DND-41 (cell line): ENCODE results near the gene HCAR2.
"Not testable (repeated sequence)": the region's sequence is repeated elsewhere in the genome, so short reads cannot be mapped to it uniquely, and the experiment has no call there.

Experiments used
- ATAC-seq: fragments of 200-7000 bp; cut with Tn5 transposase; 3 replicates; pipeline ENCODE4 v1.9.1; 2021; ENCODE audit warnings: low read depth; ENCODE audit not compliant: insufficient read depth
- DNase-seq: peaks from one replicate; pipeline ENCODE4 v3.0.0-alpha.2; 2020
- H2AFZ ChIP-seq: 2 replicates; pipeline ENCODE4 v1.6.0; 2012; ENCODE audit warnings: low read depth, low read length
- H3K27ac ChIP-seq: 2 replicates; pipeline ENCODE4 v1.5.1; 2012; ENCODE audit warnings: low read length, inconsistent platforms
- H3K27me3 ChIP-seq: fragments of 200-600 bp; sonication (generic); 2 replicates; pipeline ENCODE4 v1.6.0; 2012; ENCODE audit warnings: low read length, mild to moderate bottlenecking, inconsistent platforms; ENCODE audit not compliant: insufficient read depth, poor library complexity
- H3K36me3 ChIP-seq: 2 replicates; pipeline ENCODE4 v1.5.1; 2012; ENCODE audit warnings: low read length, inconsistent platforms; ENCODE audit not compliant: insufficient read depth
- H3K4me1 ChIP-seq: 2 replicates; pipeline ENCODE4 v1.5.1; 2012; ENCODE audit warnings: mild to moderate bottlenecking, low read length; ENCODE audit not compliant: insufficient read depth
- H3K4me2 ChIP-seq: 2 replicates; pipeline ENCODE4 v1.6.0; 2012; ENCODE audit warnings: mild to moderate bottlenecking, moderate library complexity, low read length, inconsistent platforms; ENCODE audit not compliant: insufficient read depth
- H3K4me3 ChIP-seq, 2 experiments: fragments of 200-600 bp in 1 of 2; shearing (Covaris generic) in 1 of 2; 2 replicates each; pipeline ENCODE4 v1.5.1; 2012 to 2016; ENCODE audit warnings: inconsistent platforms in 2 of 2, low read length in 2 of 2, mild to moderate bottlenecking in 2 of 2, low read depth in 1 of 2, moderate library complexity in 1 of 2
- H3K79me2 ChIP-seq: 2 replicates; pipeline ENCODE4 v1.6.0; 2012; ENCODE audit warnings: low read length, inconsistent platforms; ENCODE audit not compliant: insufficient read depth
- H3K9ac ChIP-seq: 2 replicates; pipeline ENCODE4 v1.6.0; 2012; ENCODE audit warnings: low read depth, mild to moderate bottlenecking, inconsistent platforms, low read length, moderate library complexity
- H3K9me3 ChIP-seq: 2 replicates; pipeline ENCODE4 v1.5.1; 2012; ENCODE audit warnings: low read length, moderate library complexity, mild to moderate bottlenecking, inconsistent platforms; ENCODE audit not compliant: insufficient read depth, severe bottlenecking
- H4K20me1 ChIP-seq: 2 replicates; pipeline ENCODE4 v1.6.0; 2012; ENCODE audit warnings: low read length; ENCODE audit not compliant: insufficient read depth
- EZH2 ChIP-seq: IDR thresholded peaks from 3 replicates; pipeline ENCODE4 v1.6.1; 2012; ENCODE audit warnings: borderline replicate concordance, low read depth, mild to moderate bottlenecking, moderate library complexity, low read length, inconsistent platforms; ENCODE audit not compliant: severe bottlenecking
- TF ChIP-seq, protein P1 (sequence below): IDR thresholded peaks from 2 replicates; pipeline ENCODE4 v1.5.1; 2012; ENCODE audit warnings: borderline replicate concordance, low read length, moderate library complexity, mild to moderate bottlenecking; ENCODE audit not compliant: poor library complexity, severe bottlenecking; ENCODE audit errors: extremely low read depth

HCAR2 gene

DNA sequence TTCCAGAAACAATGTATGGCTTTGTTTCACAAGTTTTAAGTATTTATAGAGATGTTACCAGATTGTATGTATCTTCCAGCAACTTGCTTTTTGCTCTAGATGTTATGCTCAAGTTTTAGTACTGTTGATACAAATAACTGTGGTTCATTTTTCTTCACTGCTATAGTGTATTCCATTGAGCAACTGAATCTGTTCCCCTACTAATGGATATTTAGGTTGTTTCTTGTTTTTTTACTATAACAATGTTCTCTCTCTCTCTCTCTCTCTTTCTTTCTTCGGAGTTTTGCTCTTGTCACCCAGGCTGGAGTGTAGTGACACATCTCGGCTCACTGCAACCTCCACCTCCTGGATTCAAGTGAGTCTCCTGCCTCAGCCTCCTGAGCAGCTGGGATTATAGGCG is 16.6 kb downstream of the HCAR2 start:
- Histone ChIP-seq H3K9ac (no peak overlapping the region), H3K4me3 (no peak overlapping the region), H3K27me3 (no peaks in the 10 kb centered on the region), H4K20me1 (no peaks in the 10 kb centered on the region), H3K36me3 (no peaks in the 10 kb centered on the region), H3K4me1 (no peaks in the 10 kb centered on the region), H3K79me2 (no peaks in the 10 kb centered on the region), H3K27ac (no peak overlapping the region), H3K9me3 (no peaks in the 10 kb centered on the region), H3K4me2 (no peak overlapping the region), H2AFZ (no peak overlapping the region)
- ATAC-seq (no peak), DNase-seq (no peak)
- no peak for TF ChIP-seq EZH2
- TF ChIP-seq, protein P1, sequence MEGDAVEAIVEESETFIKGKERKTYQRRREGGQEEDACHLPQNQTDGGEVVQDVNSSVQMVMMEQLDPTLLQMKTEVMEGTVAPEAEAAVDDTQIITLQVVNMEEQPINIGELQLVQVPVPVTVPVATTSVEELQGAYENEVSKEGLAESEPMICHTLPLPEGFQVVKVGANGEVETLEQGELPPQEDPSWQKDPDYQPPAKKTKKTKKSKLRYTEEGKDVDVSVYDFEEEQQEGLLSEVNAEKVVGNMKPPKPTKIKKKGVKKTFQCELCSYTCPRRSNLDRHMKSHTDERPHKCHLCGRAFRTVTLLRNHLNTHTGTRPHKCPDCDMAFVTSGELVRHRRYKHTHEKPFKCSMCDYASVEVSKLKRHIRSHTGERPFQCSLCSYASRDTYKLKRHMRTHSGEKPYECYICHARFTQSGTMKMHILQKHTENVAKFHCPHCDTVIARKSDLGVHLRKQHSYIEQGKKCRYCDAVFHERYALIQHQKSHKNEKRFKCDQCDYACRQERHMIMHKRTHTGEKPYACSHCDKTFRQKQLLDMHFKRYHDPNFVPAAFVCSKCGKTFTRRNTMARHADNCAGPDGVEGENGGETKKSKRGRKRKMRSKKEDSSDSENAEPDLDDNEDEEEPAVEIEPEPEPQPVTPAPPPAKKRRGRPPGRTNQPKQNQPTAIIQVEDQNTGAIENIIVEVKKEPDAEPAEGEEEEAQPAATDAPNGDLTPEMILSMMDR, result no peak

DNA sequence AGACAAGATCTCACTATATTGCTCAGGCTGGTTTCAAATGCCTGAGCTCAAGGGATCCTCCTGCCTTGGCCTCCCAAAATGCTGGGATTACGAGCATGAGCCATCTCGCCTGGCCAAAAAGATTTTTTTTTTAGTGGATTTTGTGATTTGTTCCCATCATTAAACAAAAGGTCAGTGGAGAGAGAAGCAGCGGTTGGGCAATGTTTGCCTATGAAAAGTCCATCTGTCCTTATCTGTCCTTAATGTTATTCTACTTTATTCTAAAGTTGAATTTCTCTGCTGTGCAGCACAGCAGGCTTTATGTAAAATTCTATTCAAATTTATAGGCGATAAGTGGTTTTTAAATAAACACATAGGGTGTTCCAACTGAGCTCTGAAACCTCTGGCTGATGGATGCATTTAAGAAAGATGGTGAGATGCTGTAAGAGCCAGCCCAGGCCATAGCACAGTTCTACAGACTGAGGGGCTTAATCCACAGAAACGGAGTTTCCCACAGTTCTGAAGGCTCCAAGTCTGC is 18.8 kb downstream of the HCAR2 start:
- Histone ChIP-seq H3K9me3 (no peaks in the 10 kb centered on the region), H3K9ac (no peak overlapping the region), H4K20me1 (no peaks in the 10 kb centered on the region), H3K27me3 (no peaks in the 10 kb centered on the region), H3K4me1 (no peaks in the 10 kb centered on the region), H3K79me2 (no peaks in the 10 kb centered on the region), H3K4me2 (no peak overlapping the region), H3K36me3 (no peaks in the 10 kb centered on the region), H3K27ac (no peak overlapping the region), H3K4me3 (no peak overlapping the region), H2AFZ (no peak overlapping the region)
- DNase-seq (no peak), ATAC-seq (no peak)
- TF ChIP-seq EZH2, result no peak
- TF ChIP-seq, protein P1, result no peak

DNA sequence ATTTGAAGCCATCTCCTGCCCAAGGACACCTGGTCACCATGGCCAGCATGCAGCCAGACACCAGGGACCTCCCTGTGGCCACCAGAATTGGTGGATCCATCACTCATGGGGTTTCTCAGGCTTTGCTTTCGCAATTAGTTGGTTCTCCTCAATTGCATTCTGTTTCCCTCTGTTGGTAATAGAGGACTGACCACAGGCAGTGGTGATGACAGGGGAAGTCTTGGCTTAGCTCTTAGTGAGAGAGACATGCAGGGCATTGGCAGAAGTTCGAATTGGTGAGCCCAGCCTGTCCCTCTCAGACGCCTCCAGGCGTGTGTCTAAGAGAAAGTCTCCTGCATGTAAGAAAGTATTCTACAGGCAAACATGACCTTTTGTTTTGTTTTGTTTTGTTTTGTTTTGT is 21.3 kb downstream of the HCAR2 start:
- no peaks in the 10 kb centered on the region for H3K9me3 ChIP-seq

DNA sequence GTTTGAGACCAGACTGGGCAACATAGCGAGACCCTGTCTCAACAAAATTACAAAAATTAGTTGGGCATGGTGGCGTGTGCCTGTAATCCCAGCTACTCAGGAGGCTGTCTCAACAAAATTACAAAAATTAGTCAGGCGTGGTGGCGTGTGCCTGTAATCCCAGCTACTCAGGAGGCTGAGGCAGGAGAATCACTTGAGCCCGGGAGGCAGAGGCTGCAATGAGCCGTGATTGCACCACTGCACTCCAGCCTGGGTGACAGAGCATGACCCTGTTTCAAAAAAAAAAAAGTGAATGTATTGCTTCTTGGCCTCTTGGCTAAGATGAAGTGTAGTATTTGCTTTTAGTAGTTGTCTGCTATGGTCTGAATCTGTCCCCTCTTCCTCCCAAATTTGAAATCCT is 22.2 kb downstream of the HCAR2 start:
- H3K4me3 ChIP-seq, H3K27ac ChIP-seq, H4K20me1 ChIP-seq, H3K36me3 ChIP-seq, DNase-seq, H3K79me2 ChIP-seq, H3K9me3 ChIP-seq, H2AFZ ChIP-seq, H3K4me2 ChIP-seq, H3K27me3 ChIP-seq, H3K4me1 ChIP-seq, ATAC-seq, H3K9ac ChIP-seq: not testable (repeated sequence)

More for the DNA sequence above, 21.3 kb downstream of the HCAR2 start:
- Histone ChIP-seq H3K36me3 (no peaks in the 10 kb centered on the region), H4K20me1 (no peaks in the 10 kb centered on the region), H3K4me2 (no peak overlapping the region), H3K27me3 (no peaks in the 10 kb centered on the region), H3K79me2 (no peaks in the 10 kb centered on the region), H3K27ac (no peak overlapping the region), H3K4me1 (no peaks in the 10 kb centered on the region), H3K4me3 (no peak overlapping the region), H3K9ac (no peak overlapping the region), H2AFZ (no peak overlapping the region)
- TF ChIP-seq EZH2, result no peak
- TF ChIP-seq, protein P1, result no peak
- ATAC-seq (no peak), DNase-seq (no peak)

DNA sequence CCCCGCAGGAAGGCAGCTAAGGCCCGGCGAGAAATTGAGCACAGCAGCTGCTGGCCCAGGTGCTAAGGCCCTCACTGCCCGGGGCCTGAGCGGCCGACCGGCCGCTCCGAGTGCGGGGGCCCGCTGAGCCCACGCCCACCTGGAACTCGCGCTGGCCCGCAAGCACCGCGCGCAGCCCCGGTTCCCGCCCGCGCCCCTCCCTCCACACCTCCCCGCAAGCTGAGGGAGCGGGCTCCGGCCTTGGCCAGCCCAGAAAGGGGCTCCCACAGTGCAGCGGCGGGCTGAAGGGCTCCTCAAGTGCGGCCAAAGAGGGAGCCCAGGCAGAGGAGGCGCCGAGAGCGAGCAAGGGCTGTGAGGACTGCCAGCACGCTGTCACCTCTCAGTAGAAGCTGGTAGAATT is 26.4 kb downstream of the HCAR2 start:
- not testable (repeated sequence) for ATAC-seq, H2AFZ ChIP-seq, H3K27ac ChIP-seq, H3K27me3 ChIP-seq, H3K9me3 ChIP-seq, H3K4me2 ChIP-seq, H3K4me1 ChIP-seq, DNase-seq, H3K4me3 ChIP-seq, H3K79me2 ChIP-seq, H3K36me3 ChIP-seq, H3K9ac ChIP-seq, H4K20me1 ChIP-seq

DNA sequence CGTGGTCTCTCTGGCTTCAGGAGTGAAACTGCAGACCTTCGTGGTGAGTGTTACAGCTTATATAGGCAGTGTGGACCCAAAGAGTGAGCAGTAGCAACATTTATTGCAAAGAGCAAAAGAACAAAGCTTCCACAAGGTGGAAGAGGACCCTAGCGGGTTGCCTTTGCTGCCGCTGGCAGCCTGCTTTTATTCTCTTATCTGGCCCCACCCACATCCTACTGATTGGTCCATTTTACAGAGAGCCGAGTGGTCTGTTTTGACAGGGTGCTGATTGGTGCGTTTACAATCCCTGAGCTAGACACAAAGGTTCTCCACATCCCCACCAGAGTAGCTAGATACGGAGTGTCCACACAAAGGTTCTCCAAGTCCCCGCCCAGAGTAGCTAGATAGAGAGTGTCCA is 27.1 kb downstream of the HCAR2 start:
- DNase-seq, H3K4me1 ChIP-seq, H3K4me3 ChIP-seq, H3K4me2 ChIP-seq, H3K79me2 ChIP-seq, H3K27me3 ChIP-seq, ATAC-seq, H2AFZ ChIP-seq, H4K20me1 ChIP-seq, H3K9me3 ChIP-seq, H3K36me3 ChIP-seq, H3K27ac ChIP-seq, H3K9ac ChIP-seq: not testable (repeated sequence)
